K562 (cell line): ENCODE measurements around the gene OSGEP.

Experiments used
- BMI1 ChIP-seq: fragments of 150-350 bp; IDR thresholded peaks from 2 replicates; pipeline ENCODE4 v1.6.1; 2014; ENCODE audit warnings: low read length
- CTCF ChIP-seq, 3 experiments: IDR thresholded peaks in 2 of 3; conservative IDR thresholded peaks in 1 of 3; 2 replicates each; pipeline ENCODE4 v1.5.1; 2011 to 2012; ENCODE audit warnings: low read length in 3 of 3, mild to moderate bottlenecking in 3 of 3, control low read depth in 2 of 3, improper control_type of control experiment in 1 of 3, inconsistent platforms in 1 of 3, low read depth in 1 of 3, mixed read lengths in 1 of 3, moderate library complexity in 1 of 3; ENCODE audit not compliant: insufficient read depth in 2 of 3
- ESRRA ChIP-seq: fragments of 450-650 bp; IDR thresholded peaks from 2 replicates; pipeline ENCODE4 v1.6.1; 2014; ENCODE audit warnings: low read depth, mild to moderate bottlenecking, moderate library complexity, borderline replicate concordance
- KLF10 ChIP-seq: fragments of 250-450 bp; sonication (Bioruptor Pico); IDR thresholded peaks from 2 replicates; pipeline ENCODE4 v1.6.1; 2021; ENCODE audit warnings: matching md5 sums
- LCOR ChIP-seq: sonication (generic); formaldehyde crosslinking; IDR thresholded peaks from 2 replicates; pipeline ENCODE4 v1.8.0; 2022; ENCODE audit warnings: mild to moderate bottlenecking, missing genetic modification reagents
- MYC ChIP-seq, 2 experiments: fragments of 250-450 bp in 1 of 2; sonication (Bioruptor Pico) in 1 of 2; IDR thresholded peaks; 2 replicates each; pipeline versions ENCODE4 v1.5.1 to v1.6.1; 2012 to 2021; ENCODE audit warnings: low read depth in 2 of 2, borderline replicate concordance in 1 of 2, improper control_type of control experiment in 1 of 2, low read length in 1 of 2, mild to moderate bottlenecking in 1 of 2, moderate library complexity in 1 of 2
- NFE2L1 ChIP-seq: fragments of 450-650 bp; IDR thresholded peaks from 2 replicates; pipeline ENCODE4 v1.6.1; 2016; ENCODE audit warnings: missing genetic modification characterization, low read depth, mild to moderate bottlenecking, missing compliant biosample characterization, moderate library complexity, borderline replicate concordance
- NFIX ChIP-seq: fragments of 250-450 bp; sonication (Bioruptor Pico); IDR thresholded peaks from 2 replicates; pipeline ENCODE4 v1.4.0; 2020; ENCODE audit warnings: low read depth, mild to moderate bottlenecking, moderate library complexity
- POLR2A ChIP-seq: fragments of 450-650 bp; conservative IDR thresholded peaks from 2 replicates; pipeline ENCODE4 v1.6.1; 2016
- TCF3 ChIP-seq: sonication (generic); formaldehyde crosslinking; IDR thresholded peaks from 2 replicates; pipeline ENCODE4 v1.4.0; 2020; ENCODE audit warnings: mild to moderate bottlenecking, missing genetic modification reagents
- U2AF1 ChIP-seq: fragments of 200-400 bp; formaldehyde crosslinking; optimal IDR thresholded peaks from 2 replicates; pipeline ENCODE3; 2017; ENCODE audit warnings: mild to moderate bottlenecking, low read depth, low read length, moderate library complexity
- ZNF707 ChIP-seq: fragments of 250-450 bp; sonication (Bioruptor Pico); conservative IDR thresholded peaks from 2 replicates; pipeline ENCODE4 v1.8.0; 2022; ENCODE audit warnings: inconsistent platforms, mild to moderate bottlenecking, moderate library complexity
- TF ChIP-seq, protein P1 (sequence below): IDR thresholded peaks from 2 replicates; pipeline ENCODE4 v1.6.1; 2011; ENCODE audit warnings: borderline replicate concordance, low read depth, mild to moderate bottlenecking, moderate library complexity, low read length; ENCODE audit not compliant: insufficient read depth, poor library complexity, severe bottlenecking

DNA sequence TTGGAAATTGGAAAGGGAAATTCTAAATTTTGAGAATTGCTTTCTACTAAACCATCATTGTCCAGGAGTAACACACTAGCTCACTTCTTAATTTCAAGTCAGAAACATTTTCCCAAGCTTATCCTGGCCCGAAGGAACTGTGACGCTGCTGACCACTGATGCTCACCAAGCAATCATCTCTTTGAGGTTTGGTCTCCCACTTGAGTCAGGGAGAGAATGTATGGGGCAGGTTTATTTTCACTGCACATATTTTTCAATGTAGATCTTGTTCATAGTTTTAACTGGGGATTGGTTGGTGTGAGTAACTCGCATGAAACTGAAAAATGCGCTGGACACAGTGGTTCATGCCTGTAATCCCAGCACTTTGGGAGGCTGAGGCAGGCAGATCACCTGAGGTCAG, 37.9 kb upstream of the OSGEP start:
- TF ChIP-seq KLF10 (CRISPR knock-in tag) = no peak
- no peak for TF ChIP-seq NFE2L1 (tag)
- no peak for TF ChIP-seq LCOR
- no peak for TF ChIP-seq POLR2A
- TF ChIP-seq TCF3 (CRISPR knock-in tag) = no peak
- TF ChIP-seq CTCF (IDR thresholded peaks at IDR 0.05 in 2 of 3, conservative IDR thresholded peaks at IDR 0.05 in 1 of 3; ENCODE audit: insufficient read depth in 2 of 3, low read depth in 1 of 3, low read length in 3 of 3) = no peak
- no peak for TF ChIP-seq ESRRA
- no peak for TF ChIP-seq BMI1
- TF ChIP-seq, protein P1, sequence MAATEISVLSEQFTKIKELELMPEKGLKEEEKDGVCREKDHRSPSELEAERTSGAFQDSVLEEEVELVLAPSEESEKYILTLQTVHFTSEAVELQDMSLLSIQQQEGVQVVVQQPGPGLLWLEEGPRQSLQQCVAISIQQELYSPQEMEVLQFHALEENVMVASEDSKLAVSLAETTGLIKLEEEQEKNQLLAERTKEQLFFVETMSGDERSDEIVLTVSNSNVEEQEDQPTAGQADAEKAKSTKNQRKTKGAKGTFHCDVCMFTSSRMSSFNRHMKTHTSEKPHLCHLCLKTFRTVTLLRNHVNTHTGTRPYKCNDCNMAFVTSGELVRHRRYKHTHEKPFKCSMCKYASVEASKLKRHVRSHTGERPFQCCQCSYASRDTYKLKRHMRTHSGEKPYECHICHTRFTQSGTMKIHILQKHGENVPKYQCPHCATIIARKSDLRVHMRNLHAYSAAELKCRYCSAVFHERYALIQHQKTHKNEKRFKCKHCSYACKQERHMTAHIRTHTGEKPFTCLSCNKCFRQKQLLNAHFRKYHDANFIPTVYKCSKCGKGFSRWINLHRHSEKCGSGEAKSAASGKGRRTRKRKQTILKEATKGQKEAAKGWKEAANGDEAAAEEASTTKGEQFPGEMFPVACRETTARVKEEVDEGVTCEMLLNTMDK = no peak
- no peak for TF ChIP-seq ZNF707 (CRISPR knock-in tag)
- no peak for TF ChIP-seq NFIX (CRISPR knock-in tag)
- TF ChIP-seq MYC (IDR thresholded peaks at IDR 0.05; ENCODE audit: low read depth, low read length) = no peak
- no peak for TF ChIP-seq MYC (CRISPR knock-in tag; IDR thresholded peaks at IDR 0.05; ENCODE audit: borderline replicate concordance, low read depth)
- TF ChIP-seq U2AF1 = no peak
